ENCODE measurements around the gene ZSCAN23. TPM values are rescaled to one million over a fixed set of nuclear protein-coding genes. Genes with fewer than 3 reads are reported as not detected.
A peak's percentile ranks its signal among the peaks of the same experiment; 100 is the strongest.

ZSCAN23 gene
- total and polyA plus RNA-seq, 9 of the 15 experiments (the other 6 are each of a cell fraction or from before 2014, with no cell fraction given) = 0.05 to 0.29 (median 0.21) TPM; not detected in 1

- TF ChIP-seq RAD21 (CRISPR knock-in tag; conservative IDR thresholded peaks at IDR 0.05 in 1 of 2, IDR thresholded peaks at IDR 0.05 in 1 of 2) = peak; percentile 42 to 55
- TF ChIP-seq, protein P1, sequence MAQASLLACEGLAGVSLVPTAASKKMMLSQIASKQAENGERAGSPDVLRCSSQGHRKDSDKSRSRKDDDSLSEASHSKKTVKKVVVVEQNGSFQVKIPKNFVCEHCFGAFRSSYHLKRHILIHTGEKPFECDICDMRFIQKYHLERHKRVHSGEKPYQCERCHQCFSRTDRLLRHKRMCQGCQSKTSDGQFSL (CRISPR knock-in tag; IDR thresholded peaks at IDR 0.05) = 0 out of 2 replicates have a peak, but pooled peaks have one; percentile 24
- TF ChIP-seq, protein P1 (tag; IDR thresholded peaks at IDR 0.05) = no peak
- TF ChIP-seq, protein P2, sequence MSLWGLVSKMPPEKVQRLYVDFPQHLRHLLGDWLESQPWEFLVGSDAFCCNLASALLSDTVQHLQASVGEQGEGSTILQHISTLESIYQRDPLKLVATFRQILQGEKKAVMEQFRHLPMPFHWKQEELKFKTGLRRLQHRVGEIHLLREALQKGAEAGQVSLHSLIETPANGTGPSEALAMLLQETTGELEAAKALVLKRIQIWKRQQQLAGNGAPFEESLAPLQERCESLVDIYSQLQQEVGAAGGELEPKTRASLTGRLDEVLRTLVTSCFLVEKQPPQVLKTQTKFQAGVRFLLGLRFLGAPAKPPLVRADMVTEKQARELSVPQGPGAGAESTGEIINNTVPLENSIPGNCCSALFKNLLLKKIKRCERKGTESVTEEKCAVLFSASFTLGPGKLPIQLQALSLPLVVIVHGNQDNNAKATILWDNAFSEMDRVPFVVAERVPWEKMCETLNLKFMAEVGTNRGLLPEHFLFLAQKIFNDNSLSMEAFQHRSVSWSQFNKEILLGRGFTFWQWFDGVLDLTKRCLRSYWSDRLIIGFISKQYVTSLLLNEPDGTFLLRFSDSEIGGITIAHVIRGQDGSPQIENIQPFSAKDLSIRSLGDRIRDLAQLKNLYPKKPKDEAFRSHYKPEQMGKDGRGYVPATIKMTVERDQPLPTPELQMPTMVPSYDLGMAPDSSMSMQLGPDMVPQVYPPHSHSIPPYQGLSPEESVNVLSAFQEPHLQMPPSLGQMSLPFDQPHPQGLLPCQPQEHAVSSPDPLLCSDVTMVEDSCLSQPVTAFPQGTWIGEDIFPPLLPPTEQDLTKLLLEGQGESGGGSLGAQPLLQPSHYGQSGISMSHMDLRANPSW (CRISPR knock-in tag; IDR thresholded peaks at IDR 0.05) = peak; percentile 38; the same call in 1 of the 2 replicates
- TF ChIP-seq ZNF24 (IDR thresholded peaks at IDR 0.05) = no peak
- TF ChIP-seq ZNF395 (CRISPR knock-in tag; IDR thresholded peaks at IDR 0.05) = no peak
- no peak for TF ChIP-seq ZKSCAN8 (CRISPR knock-in tag; IDR thresholded peaks at IDR 0.05)
- 0 out of 2 replicates have a peak, but pooled peaks have one; percentile 56 for TF ChIP-seq NBN (IDR thresholded peaks at IDR 0.05; ENCODE audit: low read depth)
- no peak; the same call in 1 of the 2 replicates for TF ChIP-seq ZNF263 (CRISPR knock-in tag; IDR thresholded peaks at IDR 0.05; ENCODE audit: borderline replicate concordance)
- peak; percentile 78 for TF ChIP-seq SP2 (IDR thresholded peaks at IDR 0.05; ENCODE audit: extremely low read depth, low read depth, low read length, poor library complexity, severe bottlenecking)
- TF ChIP-seq ILF3 (IDR thresholded peaks at IDR 0.05; ENCODE audit: borderline replicate concordance) = no peak
- TF ChIP-seq XRCC5 (IDR thresholded peaks at IDR 0.05; ENCODE audit: low read depth, low read length) = 0 out of 2 replicates have a peak, but pooled peaks have one; percentile 37
- no peak for TF ChIP-seq ZNF780A (CRISPR knock-in tag; IDR thresholded peaks at IDR 0.05)
- 0 out of 2 replicates have a peak, but pooled peaks have one; percentile 31 for TF ChIP-seq SMARCE1 (IDR thresholded peaks at IDR 0.05)
- no peak for TF ChIP-seq SRSF9 (IDR thresholded peaks at IDR 0.05; ENCODE audit: borderline replicate concordance, low read depth, low read length)
- TF ChIP-seq ZNF140 (CRISPR knock-in tag; IDR thresholded peaks at IDR 0.05) = no peak
- TF ChIP-seq ATF3 (IDR thresholded peaks at IDR 0.05) = 0 out of 2 replicates have a peak, but pooled peaks have one; percentile 20
- TF ChIP-seq ATF3 (CRISPR knock-in tag; conservative IDR thresholded peaks at IDR 0.05) = no peak
- TF ChIP-seq MED1 (CRISPR knock-in tag; IDR thresholded peaks at IDR 0.05; ENCODE audit: borderline replicate concordance) = no peak
- no peak for TF ChIP-seq ZBTB7A (IDR thresholded peaks at IDR 0.05; ENCODE audit: borderline replicate concordance, control insufficient read depth, low read depth, low read length)
- peak; percentile 45; the same call in 1 of the 2 replicates for TF ChIP-seq RAD51 (IDR thresholded peaks at IDR 0.05; ENCODE audit: borderline replicate concordance, low read depth)
Measured at GRCh38 chr6:28383235-28384142, 59.8 kb downstream of the ZSCAN23 start (continued).
